GM12878 (cell line): ENCODE measurements around the gene TRAPPC6A. TPM values are rescaled to one million over a fixed set of nuclear protein-coding genes. Genes with fewer than 3 reads are reported as not detected.

Source experiments
- CBFB ChIP-seq: IDR thresholded peaks from 2 replicates; pipeline ENCODE4 v1.6.1; 2016; ENCODE audit warnings: antibody characterized with exemption, low read depth
- EZH2 ChIP-seq: IDR thresholded peaks from 2 replicates; pipeline ENCODE4 v1.6.1; 2012; ENCODE audit warnings: low read depth, mild to moderate bottlenecking, control low read depth, inconsistent platforms, low read length, borderline replicate concordance; ENCODE audit not compliant: control insufficient read depth
- MYC ChIP-seq: IDR thresholded peaks from 2 replicates; pipeline ENCODE4 v1.6.1; 2011; ENCODE audit warnings: mild to moderate bottlenecking, low read length, moderate library complexity, inconsistent platforms; ENCODE audit not compliant: insufficient read depth, insufficient replicate concordance, insufficient read length, severe bottlenecking
- PML ChIP-seq: IDR thresholded peaks from 2 replicates; pipeline ENCODE4 v1.6.1; 2012; ENCODE audit warnings: low read length, inconsistent platforms
- RAD21 ChIP-seq: IDR thresholded peaks from 2 replicates; pipeline ENCODE4 v1.6.1; 2011; ENCODE audit warnings: mild to moderate bottlenecking, low read depth, low read length, moderate library complexity; ENCODE audit not compliant: insufficient read depth
- RBBP5 ChIP-seq: fragments of 200-600 bp; sonication (generic); conservative IDR thresholded peaks from 2 replicates; pipeline ENCODE4 v1.6.1; 2016
- RELA ChIP-seq: fragments of 450-650 bp; IDR thresholded peaks from 2 replicates; pipeline ENCODE4 v1.8.0; 2014; ENCODE audit warnings: borderline replicate concordance; ENCODE audit not compliant: partially characterized antibody
- REST ChIP-seq: IDR thresholded peaks from 2 replicates; pipeline ENCODE4 v1.6.1; 2012; ENCODE audit warnings: mild to moderate bottlenecking, low read depth, low read length
- SRF ChIP-seq, 2 experiments: IDR thresholded peaks; 2 replicates each; pipeline ENCODE4 v1.6.1; 2011; ENCODE audit warnings: low read depth in 2 of 2, low read length in 2 of 2, mild to moderate bottlenecking in 1 of 2, moderate library complexity in 1 of 2
- TCF3 ChIP-seq: IDR thresholded peaks from 2 replicates; pipeline ENCODE4 v1.6.1; 2012; ENCODE audit warnings: low read depth, mild to moderate bottlenecking, low read length, borderline replicate concordance; ENCODE audit not compliant: insufficient read depth
- polyA plus RNA-seq, 11 experiments: library from polyadenylated mRNA; depleted of rRNA in 4 of 11; unstranded in 6 of 11; stranded (reverse) in 5 of 11; fragments of >200 nt; fragmentation: Nextera tagmentation in 4 of 11; fragmentation: Illumina TruSeq in 1 of 11; extraction: Ambion mirVana in 4 of 11; extraction: Trizol in 1 of 11; gene quantifications; 1 replicate in 1 of 11; 2 replicates in 10 of 11; pipeline versions ENCODE4 v1.2.1 to v1.2.3, GENCODE V29; 2011 to 2016; ENCODE audit warnings: inconsistent platforms in 2 of 11, missing spikeins in 2 of 11, low read depth in 1 of 11
- total RNA-seq, 4 experiments: library from RNA; depleted of rRNA in 3 of 4; stranded (reverse); fragments of >200 nt in 3 of 4; fragmentation: Illumina TruSeq in 1 of 4; extraction: Trizol in 1 of 4; gene quantifications; 2 replicates each; pipeline versions ENCODE4 v1.2.1 to v1.2.3, GENCODE V29; 2013 to 2021
- TF ChIP-seq, protein P1 (sequence below): fragments of 450-650 bp; IDR thresholded peaks from 2 replicates; pipeline ENCODE4 v1.6.1; 2017; ENCODE audit warnings: antibody characterized with exemption, mild to moderate bottlenecking, moderate library complexity

The TRAPPC6A gene
- total and polyA plus RNA-seq, 10 of the 15 experiments (the other 5 are each of a cell fraction or from before 2014, with no cell fraction given) = 1.8 to 83.9 (median 35.8) TPM

GRCh38 chr19:45136507-45137178 is 41.4 kb downstream of the TRAPPC6A start (continued):
- TF ChIP-seq RAD21 (no peak), RBBP5 (no peak), SRF (IDR thresholded peaks at IDR 0.05; ENCODE audit: low read depth in 2 of 2, low read length in 2 of 2) (no peak), REST (no peak), RELA (no peak), PML (no peak), EZH2 (no peak), TCF3 (no peak), MYC (no peak), CBFB (no peak)
- TF ChIP-seq, protein P1, sequence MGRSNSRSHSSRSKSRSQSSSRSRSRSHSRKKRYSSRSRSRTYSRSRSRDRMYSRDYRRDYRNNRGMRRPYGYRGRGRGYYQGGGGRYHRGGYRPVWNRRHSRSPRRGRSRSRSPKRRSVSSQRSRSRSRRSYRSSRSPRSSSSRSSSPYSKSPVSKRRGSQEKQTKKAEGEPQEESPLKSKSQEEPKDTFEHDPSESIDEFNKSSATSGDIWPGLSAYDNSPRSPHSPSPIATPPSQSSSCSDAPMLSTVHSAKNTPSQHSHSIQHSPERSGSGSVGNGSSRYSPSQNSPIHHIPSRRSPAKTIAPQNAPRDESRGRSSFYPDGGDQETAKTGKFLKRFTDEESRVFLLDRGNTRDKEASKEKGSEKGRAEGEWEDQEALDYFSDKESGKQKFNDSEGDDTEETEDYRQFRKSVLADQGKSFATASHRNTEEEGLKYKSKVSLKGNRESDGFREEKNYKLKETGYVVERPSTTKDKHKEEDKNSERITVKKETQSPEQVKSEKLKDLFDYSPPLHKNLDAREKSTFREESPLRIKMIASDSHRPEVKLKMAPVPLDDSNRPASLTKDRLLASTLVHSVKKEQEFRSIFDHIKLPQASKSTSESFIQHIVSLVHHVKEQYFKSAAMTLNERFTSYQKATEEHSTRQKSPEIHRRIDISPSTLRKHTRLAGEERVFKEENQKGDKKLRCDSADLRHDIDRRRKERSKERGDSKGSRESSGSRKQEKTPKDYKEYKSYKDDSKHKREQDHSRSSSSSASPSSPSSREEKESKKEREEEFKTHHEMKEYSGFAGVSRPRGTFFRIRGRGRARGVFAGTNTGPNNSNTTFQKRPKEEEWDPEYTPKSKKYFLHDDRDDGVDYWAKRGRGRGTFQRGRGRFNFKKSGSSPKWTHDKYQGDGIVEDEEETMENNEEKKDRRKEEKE = no peak
- TF ChIP-seq, all 136 proteins: peak for 12
